H9 (cell line): ENCODE measurements around the gene RALGAPA2. TPM values are rescaled to one million over a fixed set of nuclear protein-coding genes. Genes with fewer than 3 reads are reported as not detected.

ENCODE experiments used
- DNase-seq: peaks from one replicate; pipeline ENCODE4 v3.0.0-alpha.2; 2017
- H2AFZ ChIP-seq: one replicate; pipeline ENCODE4 v1.6.1; 2013; ENCODE audit warnings: mild to moderate bottlenecking, low read length, control low read depth, moderate library complexity
- H2AK5ac ChIP-seq: 2 replicates; pipeline ENCODE4 v1.6.1; 2013; ENCODE audit warnings: low read length, control low read depth, mixed read lengths; ENCODE audit not compliant: insufficient read length
- H2BK120ac ChIP-seq: one replicate; pipeline ENCODE4 v1.6.1; 2013; ENCODE audit warnings: low read depth, mild to moderate bottlenecking, low read length, control low read depth, inconsistent platforms; ENCODE audit not compliant: poor library complexity, severe bottlenecking
- H2BK12ac ChIP-seq: 2 replicates; pipeline ENCODE4 v1.6.1; 2013; ENCODE audit warnings: low read length, control low read depth, mixed read lengths, low read depth; ENCODE audit not compliant: insufficient read length
- H2BK15ac ChIP-seq: 2 replicates; pipeline ENCODE4 v1.6.1; 2013; ENCODE audit warnings: low read depth, low read length, control low read depth
- H2BK20ac ChIP-seq: one replicate; pipeline ENCODE4 v1.6.1; 2013; ENCODE audit warnings: low read depth, mild to moderate bottlenecking, low read length, control low read depth, inconsistent platforms; ENCODE audit not compliant: poor library complexity, severe bottlenecking
- H2BK5ac ChIP-seq: 2 replicates; pipeline ENCODE4 v1.6.1; 2013; ENCODE audit warnings: low read length, control low read depth, mixed read lengths; ENCODE audit not compliant: insufficient read length
- H3K14ac ChIP-seq: 2 replicates; pipeline ENCODE4 v1.6.1; 2013; ENCODE audit warnings: low read length, control low read depth; ENCODE audit not compliant: insufficient read depth
- H3K18ac ChIP-seq: 2 replicates; pipeline ENCODE4 v1.6.1; 2013; ENCODE audit warnings: low read depth, mild to moderate bottlenecking, mixed read lengths, low read length, control low read depth; ENCODE audit not compliant: insufficient read length
- H3K23ac ChIP-seq: 2 replicates; pipeline ENCODE4 v1.6.1; 2013; ENCODE audit warnings: low read length, control low read depth, mixed read lengths, low read depth; ENCODE audit not compliant: insufficient read length
- H3K23me2 ChIP-seq: 2 replicates; pipeline ENCODE4 v1.6.1; 2013; ENCODE audit warnings: low read depth, mild to moderate bottlenecking, mixed read lengths, low read length, control low read depth; ENCODE audit not compliant: insufficient read length, poor library complexity, severe bottlenecking
- H3K27ac ChIP-seq: 2 replicates; pipeline ENCODE4 v1.5.1; 2013; ENCODE audit warnings: low read length, control low read depth, mixed read lengths, low read depth; ENCODE audit not compliant: insufficient read length
- H3K27me3 ChIP-seq: 2 replicates; pipeline ENCODE4 v1.6.1; 2013; ENCODE audit warnings: low read length, control low read depth, inconsistent platforms; ENCODE audit not compliant: insufficient read depth
- H3K4ac ChIP-seq: 2 replicates; pipeline ENCODE4 v1.6.1; 2013; ENCODE audit warnings: low read depth, mild to moderate bottlenecking, control low read depth, inconsistent platforms, low read length, moderate library complexity
- H3K4me1 ChIP-seq: 2 replicates; pipeline ENCODE4 v1.6.1; 2013; ENCODE audit warnings: low read length, control low read depth, inconsistent platforms; ENCODE audit not compliant: insufficient read depth
- H3K4me2 ChIP-seq: 2 replicates; pipeline ENCODE4 v1.6.1; 2013; ENCODE audit warnings: low read length, control low read depth, mixed read lengths; ENCODE audit not compliant: insufficient read length, insufficient read depth
- H3K56ac ChIP-seq: 2 replicates; pipeline ENCODE4 v1.6.1; 2013; ENCODE audit warnings: low read depth, mild to moderate bottlenecking, mixed read lengths, low read length, control low read depth; ENCODE audit not compliant: insufficient read length
- H3K79me1 ChIP-seq: 2 replicates; pipeline ENCODE4 v1.6.1; 2013; ENCODE audit warnings: low read depth, mild to moderate bottlenecking, moderate library complexity, low read length, control low read depth, inconsistent platforms; ENCODE audit not compliant: insufficient read depth, poor library complexity, severe bottlenecking
- H3K79me2 ChIP-seq: 2 replicates; pipeline ENCODE4 v1.6.1; 2013; ENCODE audit warnings: low read length, control low read depth, inconsistent platforms; ENCODE audit not compliant: insufficient read depth
- H3K9ac ChIP-seq: 2 replicates; pipeline ENCODE4 v1.6.1; 2013; ENCODE audit warnings: low read length, control low read depth, mixed read lengths; ENCODE audit not compliant: insufficient read length; ENCODE audit errors: extremely low read depth
- H3K9me3 ChIP-seq: one replicate; pipeline ENCODE4 v1.6.1; 2013; ENCODE audit warnings: low read depth, low read length, inconsistent platforms; ENCODE audit not compliant: control insufficient read depth
- H3T11ph ChIP-seq: one replicate; pipeline ENCODE4 v1.6.1; 2013; ENCODE audit warnings: mild to moderate bottlenecking, low read length, control low read depth, inconsistent platforms
- H4K20me1 ChIP-seq: one replicate; pipeline ENCODE4 v1.6.1; 2013; ENCODE audit not compliant: control insufficient read depth, insufficient read length, insufficient read depth
- H4K5ac ChIP-seq: 2 replicates; pipeline ENCODE4 v1.6.1; 2013; ENCODE audit warnings: low read depth, mild to moderate bottlenecking, mixed read lengths, low read length, control low read depth; ENCODE audit not compliant: insufficient read length
- H4K8ac ChIP-seq: replicated peaks from 2 replicates; pipeline ENCODE4 v1.6.1; 2013; ENCODE audit warnings: low read length, control low read depth, mixed read lengths, low read depth; ENCODE audit not compliant: insufficient read length
- H4K91ac ChIP-seq: 2 replicates; pipeline ENCODE4 v1.6.1; 2013; ENCODE audit warnings: low read depth, mild to moderate bottlenecking, moderate library complexity, mixed read lengths, low read length, control low read depth; ENCODE audit not compliant: insufficient read length
- H3K27ac Mint-ChIP-seq, 3 experiments: 2 replicates in 2 of 3; 3 replicates in 1 of 3; pipeline ENCODE4 v1.8.0; 2020 to 2021; ENCODE audit warnings: mixed read lengths in 3 of 3, mild to moderate bottlenecking in 1 of 3, moderate library complexity in 1 of 3
- H3K27me3 Mint-ChIP-seq: 2 replicates; pipeline ENCODE4 v1.8.0; 2021; ENCODE audit warnings: low read depth, mild to moderate bottlenecking, moderate library complexity, mixed read lengths
- H3K36me3 Mint-ChIP-seq, 3 experiments: 2 replicates in 2 of 3; 3 replicates in 1 of 3; pipeline ENCODE4 v1.8.0; 2020 to 2021; ENCODE audit warnings: low read depth in 3 of 3, mixed read lengths in 3 of 3; ENCODE audit not compliant: insufficient read depth in 1 of 3
- H3K4me1 Mint-ChIP-seq, 2 experiments: 2 replicates each; pipeline ENCODE4 v1.8.0; 2020; ENCODE audit warnings: mixed read lengths in 2 of 2
- H3K4me3 Mint-ChIP-seq, 2 experiments: 2 replicates in 1 of 2; 3 replicates in 1 of 2; pipeline ENCODE4 v1.8.0; 2020 to 2021; ENCODE audit warnings: mild to moderate bottlenecking in 2 of 2, mixed read lengths in 2 of 2, moderate library complexity in 1 of 2
- H3K9me3 Mint-ChIP-seq, 2 experiments: 2 replicates in 1 of 2; 3 replicates in 1 of 2; pipeline ENCODE4 v1.8.0; 2020; ENCODE audit warnings: mild to moderate bottlenecking in 2 of 2, mixed read lengths in 2 of 2, moderate library complexity in 1 of 2
- CTCF ChIP-seq: fragments of 200-600 bp; sonication (generic); conservative IDR thresholded peaks from 3 replicates; pipeline ENCODE4 v1.8.0; 2021; ENCODE audit warnings: antibody characterized with exemption, mild to moderate bottlenecking
- WGBS: extraction: QIAGEN DNeasy Blood & Tissue Kit; methylation state at CpG from one replicate; pipeline ENCODE4 v1.1.7; 2013; ENCODE audit warnings: missing lambda C conversion rate, low lambda C conversion rate, mixed read lengths; ENCODE audit not compliant: insufficient read length; ENCODE audit errors: extremely low coverage; 5-methylcytosine and 5-hydroxymethylcytosine counted together
- total RNA-seq: library from RNA; stranded (reverse); gene quantifications from 2 replicates; pipeline ENCODE4 v1.2.1, GENCODE V29; 2021

RALGAPA2 gene
- total RNA-seq, 1 experiment from 2014 or later, result 16.6 TPM

- H3T11ph ChIP-seq, result no peak overlapping the region
Measured at GRCh38 chr20:20497242-20497978, 215.0 kb downstream of the RALGAPA2 start.

More at GRCh38 chr20:20497242-20497978, 215.0 kb downstream of the RALGAPA2 start:
- no peak overlapping the region for H3K18ac ChIP-seq
- DNase-seq, result no peak
- no peaks in the 10 kb centered on the region for H3K27me3 Mint-ChIP-seq
- no peak overlapping the region for H3K27ac Mint-ChIP-seq
- H4K20me1 ChIP-seq, result no peaks in the 10 kb centered on the region
- H3K79me1 ChIP-seq, result no peaks in the 10 kb centered on the region
- H4K8ac ChIP-seq, result no peak overlapping the region
- no peak overlapping the region for H3K9ac ChIP-seq
- no peak overlapping the region for H3K4me3 Mint-ChIP-seq
- no peak overlapping the region for H3K23ac ChIP-seq
- no peak overlapping the region for H2BK120ac ChIP-seq
- H2AFZ ChIP-seq, result no peak overlapping the region
- H3K79me2 ChIP-seq, result no peaks in the 10 kb centered on the region
- no peaks in the 10 kb centered on the region for H3K23me2 ChIP-seq
- H2AK5ac ChIP-seq, result no peak overlapping the region
- H3K9me3 Mint-ChIP-seq, result no peaks in the 10 kb centered on the region
- no peak overlapping the region for H3K4ac ChIP-seq
- no peak overlapping the region for H2BK5ac ChIP-seq
- H3K27ac ChIP-seq, result no peak overlapping the region
- no peak overlapping the region for H2BK15ac ChIP-seq
- no peaks in the 10 kb centered on the region for H3K27me3 ChIP-seq
- H4K5ac ChIP-seq, result no peak overlapping the region
- H3K4me1 ChIP-seq, result no peaks in the 10 kb centered on the region; the same call in 1 of the 2 replicates
- H3K14ac ChIP-seq, result no peak overlapping the region
- WGBS, result no CpG with 5 or more reads among the region's 8 CpGs
- no peak overlapping the region for H2BK20ac ChIP-seq
- no peak overlapping the region for H3K4me2 ChIP-seq
- no peak overlapping the region for H2BK12ac ChIP-seq
- no peak for TF ChIP-seq CTCF
- H4K91ac ChIP-seq, result no peak overlapping the region
- no peak overlapping the region for H3K56ac ChIP-seq
- H3K9me3 ChIP-seq, result no peaks in the 10 kb centered on the region
- H3K36me3 Mint-ChIP-seq, result peaks cover 1 to 6% (median 6%) of the 10 kb centered on the region in 3 experiments; a peak in 4 of 7 replicates
- H3K4me1 Mint-ChIP-seq, result peaks cover 12 to 19% of the 10 kb centered on the region in 2 experiments
